ENCODE results near the gene RFX6.

DNA sequence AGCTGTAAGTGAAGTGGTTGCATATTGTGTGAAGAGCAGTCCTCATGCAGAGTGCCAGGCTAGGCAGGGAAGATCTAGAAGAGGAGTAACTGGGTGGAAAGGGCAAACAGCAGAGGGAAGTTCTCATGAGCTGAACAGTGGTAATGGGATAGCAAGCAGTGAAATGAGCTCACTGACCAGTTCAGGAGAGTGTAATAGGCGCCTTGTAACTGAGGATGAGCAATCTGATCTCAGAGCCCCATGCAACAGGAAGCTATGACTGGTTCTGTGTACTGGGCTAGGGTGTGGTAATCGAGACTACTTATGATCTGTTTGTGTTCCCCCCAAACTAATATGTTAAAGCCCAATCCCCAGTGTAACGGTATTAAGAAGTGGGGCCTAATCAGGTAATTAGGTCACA, 98.6 kb downstream of the RFX6 start:
- no peak for TF ChIP-seq CTCF (conservative IDR thresholded peaks at IDR 0.05)
- TF ChIP-seq EZH2 (IDR thresholded peaks at IDR 0.05; ENCODE audit: low read depth): no peak

Data from PC-9 (cell line).